ENCODE results near the gene AK1. TPM values are rescaled to one million over a fixed set of nuclear protein-coding genes. Genes with fewer than 3 reads are reported as not detected.

AK1 gene
- total and polyA plus RNA-seq, 10 of the 15 experiments (the other 5 are each of a cell fraction or from before 2014, with no cell fraction given), result 0.23 to 3.1 (median 1.8) TPM

GRCh38 chr9:127905004-127905728, 27.7 kb upstream of the AK1 start (continued):
- TF ChIP-seq ZBTB11 (CRISPR knock-in tag; IDR thresholded peaks at IDR 0.05), result no peak
- no peak for TF ChIP-seq SREBF2 (IDR thresholded peaks at IDR 0.05; ENCODE audit: low read length)
- TF ChIP-seq GABPA (IDR thresholded peaks at IDR 0.05; ENCODE audit: low read depth), result no peak
- no peak for TF ChIP-seq CHD1 (IDR thresholded peaks at IDR 0.05; ENCODE audit: low read depth, low read length)
- TF ChIP-seq IRF4 (IDR thresholded peaks at IDR 0.05; ENCODE audit: low read depth, low read length), result no peak
- TF ChIP-seq NKRF (conservative IDR thresholded peaks at IDR 0.05), result no peak
- no peak for TF ChIP-seq NFXL1 (IDR thresholded peaks at IDR 0.05; ENCODE audit: borderline replicate concordance)
- TF ChIP-seq CUX1 (IDR thresholded peaks at IDR 0.05; ENCODE audit: insufficient replicate concordance, low read depth, low read length), result no peak
- no peak for TF ChIP-seq ZBTB40 (IDR thresholded peaks at IDR 0.05; ENCODE audit: borderline replicate concordance)
- no peak for TF ChIP-seq RELA (IDR thresholded peaks at IDR 0.05; ENCODE audit: borderline replicate concordance, partially characterized antibody)
- TF ChIP-seq SIN3A (IDR thresholded peaks at IDR 0.05; ENCODE audit: low read depth, low read length), result no peak
- no peak for TF ChIP-seq RAD51 (IDR thresholded peaks at IDR 0.05)
- 0 out of 2 replicates have a peak, but pooled peaks have one; percentile 27 for TF ChIP-seq TCF12 (IDR thresholded peaks at IDR 0.05; ENCODE audit: low read depth, low read length)
- 0 out of 2 replicates have a peak, but pooled peaks have one; percentile 28 for TF ChIP-seq CREB1 (IDR thresholded peaks at IDR 0.05; ENCODE audit: low read depth)
- TF ChIP-seq RCOR1 (conservative IDR thresholded peaks at IDR 0.05; ENCODE audit: low read depth, low read length), result no peak

Measured in GM12878 (cell line).